ENCODE data around the gene SCNN1B.

SCNN1B gene

DNA sequence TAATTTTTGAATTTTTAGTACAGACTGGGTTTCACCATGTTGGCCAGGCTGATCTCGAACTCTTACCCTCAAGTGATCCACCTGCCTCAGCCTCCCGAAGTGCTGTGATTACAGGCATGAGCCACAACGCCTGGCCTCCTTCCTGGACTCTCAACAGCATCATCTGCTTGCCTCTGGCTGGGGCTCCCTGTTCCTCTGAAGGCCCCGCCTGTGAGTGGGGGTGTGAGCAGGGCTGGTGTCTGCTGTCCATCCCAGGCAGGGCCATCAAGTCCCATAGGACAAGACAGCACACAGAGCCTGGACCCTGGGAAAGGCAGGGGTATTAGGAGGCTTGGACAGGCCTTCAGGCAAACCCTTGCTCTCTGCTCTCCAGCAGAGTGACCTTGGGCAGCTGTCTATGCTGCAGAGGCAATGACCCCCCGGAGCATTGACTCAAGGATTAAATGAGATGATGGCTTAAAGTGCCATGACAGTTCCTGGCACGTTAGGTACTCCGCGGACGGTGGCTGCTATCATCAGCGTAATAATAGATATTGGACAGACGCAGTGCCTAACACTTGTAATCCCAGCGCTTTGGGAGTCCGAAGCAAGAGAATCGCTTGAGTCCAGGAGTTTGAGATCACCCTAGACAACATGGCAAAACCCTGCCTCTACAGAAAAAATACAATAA lies 19.2 kb downstream of the SCNN1B start:
- DNase-seq (ENCODE audit: insufficient read length, low spot score), result no peak
- no peak for FAIRE-seq
- no peak for TF ChIP-seq POLR2A (IDR thresholded peaks at IDR 0.05; ENCODE audit: low read depth, low read length)

- TF ChIP-seq POLR2A (IDR thresholded peaks at IDR 0.05; ENCODE audit: low read depth, low read length), result no peak
- FAIRE-seq, result no peak
- no peak for DNase-seq (ENCODE audit: insufficient read length, low spot score)
Observed at GRCh38 chr16:23323224-23324030, 21.3 kb downstream of the SCNN1B start.

DNA sequence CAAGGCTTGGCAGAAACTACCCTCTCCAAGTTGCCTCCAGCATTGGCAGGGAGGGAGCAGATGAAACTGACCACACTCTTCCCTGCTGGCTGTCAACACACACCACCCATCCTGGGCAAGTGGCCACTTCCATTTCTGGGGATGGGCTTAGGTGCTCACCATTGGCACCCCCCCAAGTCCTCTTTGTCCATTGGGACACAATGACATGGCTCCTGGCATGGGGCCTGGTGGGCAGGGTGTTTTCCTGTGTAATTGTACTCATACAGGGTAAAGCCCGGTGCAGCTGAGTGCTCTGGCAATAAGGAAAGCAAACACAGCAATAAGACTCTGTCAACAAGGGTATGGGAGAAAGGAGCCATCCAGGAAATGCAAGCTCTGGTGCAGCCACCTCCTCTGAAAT lies 22.6 kb downstream of the SCNN1B start:
- FAIRE-seq (no peak), DNase-seq (ENCODE audit: insufficient read length, low spot score) (no peak)
- no peak for TF ChIP-seq POLR2A (IDR thresholded peaks at IDR 0.05; ENCODE audit: low read depth, low read length)

- TF ChIP-seq POLR2A (IDR thresholded peaks at IDR 0.05; ENCODE audit: low read depth, low read length), result no peak
- FAIRE-seq (no peak), DNase-seq (ENCODE audit: insufficient read length, low spot score) (no peak)
Observed at GRCh38 chr16:23327836-23328235, 25.7 kb downstream of the SCNN1B start.

GRCh38 chr16:23330161-23330560 lies 28.1 kb downstream of the SCNN1B start:
- DNase-seq (ENCODE audit: insufficient read length, low spot score) (no peak), FAIRE-seq (no peak)
- no peak for TF ChIP-seq POLR2A (IDR thresholded peaks at IDR 0.05; ENCODE audit: low read depth, low read length)

- FAIRE-seq (no peak), DNase-seq (ENCODE audit: insufficient read length, low spot score) (no peak)
- no peak for TF ChIP-seq POLR2A (IDR thresholded peaks at IDR 0.05; ENCODE audit: low read depth, low read length)
Observed at GRCh38 chr16:23330583-23331249, 28.6 kb downstream of the SCNN1B start.

DNA sequence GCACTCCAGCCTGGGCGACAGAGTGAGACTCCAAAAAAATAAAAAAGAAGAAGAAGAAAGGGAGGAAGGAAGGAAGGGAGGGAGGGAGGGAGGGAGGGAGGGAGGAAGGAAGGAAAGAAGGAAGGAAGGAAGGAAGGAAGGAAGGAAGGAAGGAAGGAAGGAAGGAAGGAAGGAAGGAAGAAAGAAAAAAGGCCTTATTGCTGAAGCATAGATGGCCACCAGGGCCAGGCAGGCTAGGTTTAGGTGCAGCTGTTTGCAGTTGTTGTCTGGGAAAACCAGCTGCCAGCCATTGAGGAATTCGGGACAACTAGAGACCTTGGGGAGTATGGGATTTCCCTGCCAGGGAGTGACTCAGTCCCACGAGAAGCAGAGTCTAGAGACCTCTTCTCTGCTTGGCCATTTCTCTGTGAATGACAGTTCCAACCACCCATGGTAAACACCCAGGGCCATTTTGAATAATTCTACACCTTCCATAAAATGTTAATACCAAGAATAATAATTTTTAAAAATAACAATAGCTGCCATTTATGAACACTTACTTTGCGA lies 31.0 kb downstream of the SCNN1B start:
- FAIRE-seq (no peak), DNase-seq (ENCODE audit: insufficient read length, low spot score) (no peak)
- TF ChIP-seq POLR2A (IDR thresholded peaks at IDR 0.05; ENCODE audit: low read depth, low read length), result no peak

DNA sequence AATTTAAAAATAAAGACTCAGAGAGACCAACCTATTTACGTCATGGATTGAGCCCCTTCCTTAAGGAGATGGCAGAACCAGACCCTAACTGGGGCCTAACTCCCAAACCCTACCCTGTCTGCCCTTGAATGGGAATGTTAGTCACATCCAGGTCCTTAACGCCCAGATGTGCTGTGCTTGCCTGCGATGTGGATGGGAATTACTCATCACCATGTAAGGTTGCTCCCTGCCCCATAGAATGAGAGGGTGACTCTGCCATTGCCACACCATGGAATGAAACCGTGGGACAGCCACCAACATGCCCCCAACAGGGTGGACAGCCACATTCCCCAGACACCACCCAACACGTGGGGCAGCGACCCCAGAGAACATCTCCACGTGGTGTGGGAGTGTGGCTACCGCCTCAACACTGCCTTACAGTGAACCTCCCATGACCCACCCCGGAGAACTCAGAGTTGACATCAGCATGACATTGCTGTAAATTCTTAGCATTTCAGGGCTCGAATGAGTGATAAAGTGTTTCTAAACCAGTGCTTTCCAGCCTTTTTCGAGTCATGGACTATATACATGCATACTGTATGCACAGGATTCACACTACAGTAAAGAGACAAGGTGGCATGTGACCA lies 31.8 kb downstream of the SCNN1B start:
- DNase-seq (ENCODE audit: insufficient read length, low spot score), result no peak
- no peak for TF ChIP-seq POLR2A (IDR thresholded peaks at IDR 0.05; ENCODE audit: low read depth, low read length)
- FAIRE-seq, result no peak

DNA sequence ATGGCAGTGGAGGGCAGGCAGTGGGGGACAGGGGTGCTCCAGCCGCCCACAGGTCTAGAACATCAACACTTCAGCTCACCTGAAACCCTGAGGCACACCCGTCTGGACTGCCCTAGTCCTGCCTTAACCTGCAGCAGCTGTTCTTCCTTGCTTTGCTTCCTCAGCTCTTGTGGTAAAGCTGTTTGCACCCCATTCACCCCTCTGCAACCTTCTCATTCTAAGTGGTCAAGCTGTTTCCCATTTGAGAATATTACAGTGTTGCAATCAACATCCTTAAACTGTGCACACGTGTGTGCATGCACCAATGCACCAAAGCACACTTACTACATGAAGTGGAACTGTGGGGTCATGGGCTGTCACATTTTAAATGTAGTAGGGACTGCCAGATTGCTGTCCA lies 32.4 kb downstream of the SCNN1B start:
- DNase-seq (ENCODE audit: insufficient read length, low spot score) (no peak), FAIRE-seq (no peak)
- TF ChIP-seq POLR2A (IDR thresholded peaks at IDR 0.05; ENCODE audit: low read depth, low read length), result no peak

GRCh38 chr16:23334950-23335349 lies 32.8 kb downstream of the SCNN1B start:
- no peak for TF ChIP-seq POLR2A (IDR thresholded peaks at IDR 0.05; ENCODE audit: low read depth, low read length)
- DNase-seq (ENCODE audit: insufficient read length, low spot score) (no peak), FAIRE-seq (no peak)

DNA sequence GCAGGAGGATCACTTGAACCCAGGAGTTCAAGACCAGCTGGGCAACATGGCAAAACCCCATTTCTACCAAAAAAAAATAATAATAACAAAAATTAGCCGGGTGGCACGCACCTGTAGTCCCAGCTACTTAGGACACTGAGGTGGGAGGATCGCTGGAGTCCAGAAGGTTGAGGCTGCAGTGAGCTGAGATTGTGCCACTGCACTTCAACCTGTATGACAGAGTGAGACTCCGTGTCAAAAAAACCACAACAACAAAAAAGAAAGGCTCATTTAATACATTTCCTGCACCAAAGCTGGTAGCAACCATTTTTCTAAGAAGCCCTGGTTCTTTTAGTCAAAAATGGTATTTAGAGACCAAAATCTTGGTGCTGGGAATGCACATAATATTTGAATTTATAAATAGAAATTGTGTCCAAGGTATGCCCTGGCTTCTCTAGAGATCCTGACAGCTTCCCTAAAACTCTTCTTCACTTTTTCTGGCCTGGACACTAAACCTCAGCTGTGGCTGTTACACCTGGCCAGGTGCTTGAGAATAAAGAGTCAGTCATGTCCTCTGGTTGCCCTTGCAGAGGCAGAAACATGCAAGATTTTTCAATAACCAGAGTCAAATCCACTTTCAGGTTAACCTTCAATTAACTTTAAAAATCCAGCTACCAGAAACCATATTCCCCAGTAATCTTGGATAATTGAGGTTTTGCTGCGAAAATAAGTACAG lies 35.9 kb downstream of the SCNN1B start:
- DNase-seq (ENCODE audit: insufficient read length, low spot score), result no peak
- FAIRE-seq, result no peak
- TF ChIP-seq POLR2A (IDR thresholded peaks at IDR 0.05; ENCODE audit: low read depth, low read length), result no peak

DNA sequence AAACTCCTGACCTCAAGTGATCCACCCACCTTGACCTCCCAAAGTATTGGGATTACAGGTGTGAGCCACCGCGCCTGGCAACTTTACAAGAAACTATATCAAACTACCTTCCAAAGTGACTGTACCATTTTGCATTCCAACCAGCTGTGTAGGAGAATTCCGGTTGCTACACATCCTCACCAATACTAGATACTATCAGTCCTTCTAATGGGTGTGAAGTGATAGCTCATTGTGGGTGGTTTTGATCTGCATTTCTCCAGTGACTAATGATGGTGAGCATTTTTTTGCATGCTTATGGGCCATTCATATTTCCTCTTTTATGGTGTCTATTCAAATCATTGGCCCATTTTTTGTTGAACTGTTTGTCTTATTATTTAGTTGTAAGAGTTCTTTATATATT lies 37.7 kb downstream of the SCNN1B start:
- DNase-seq (ENCODE audit: insufficient read length, low spot score), result no peak
- no peak for FAIRE-seq
- TF ChIP-seq POLR2A (IDR thresholded peaks at IDR 0.05; ENCODE audit: low read depth, low read length), result no peak

DNA sequence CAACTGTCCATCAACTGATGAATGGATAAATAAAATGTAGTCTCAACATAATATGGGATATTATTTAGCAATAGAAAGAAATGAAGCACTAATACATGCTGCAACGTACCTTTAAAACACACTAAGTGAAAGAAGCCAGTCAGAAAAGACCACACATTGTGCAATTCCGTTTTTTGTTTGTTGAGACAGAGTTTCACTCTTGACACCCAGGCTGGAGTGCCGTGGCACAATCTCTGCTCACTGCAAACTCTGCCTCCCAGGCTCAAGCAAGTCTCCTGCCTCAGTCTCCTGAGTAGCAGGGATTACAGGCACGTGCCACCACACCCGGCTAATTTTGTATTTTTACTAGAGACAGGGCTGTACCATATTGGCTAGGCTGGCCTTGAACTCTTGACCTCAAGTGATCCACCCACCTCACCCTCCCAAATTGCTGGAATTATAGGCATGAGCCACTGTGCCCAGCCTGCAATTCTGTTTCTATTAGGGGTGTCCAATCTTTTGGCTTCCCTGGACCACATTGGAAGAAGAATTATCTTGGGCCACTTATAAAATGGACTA lies 40.1 kb downstream of the SCNN1B start:
- no peak for TF ChIP-seq POLR2A (IDR thresholded peaks at IDR 0.05; ENCODE audit: low read depth, low read length)
- DNase-seq (ENCODE audit: insufficient read length, low spot score) (no peak), FAIRE-seq (no peak)

All from H54 (cell line).